Measurements from ENCODE around the gene POTEI.
"Not testable (repeated sequence)": the region's sequence is repeated elsewhere in the genome, so short reads cannot be mapped to it uniquely, and the experiment has no call there.

Gene POTEI

GRCh38 chr2:130454712-130455083, 54.4 kb downstream of the POTEI start:
- not testable (repeated sequence) for DNase-seq

- DNase-seq: not testable (repeated sequence)
Observed at GRCh38 chr2:130453955-130454711, 55.0 kb downstream of the POTEI start.

GRCh38 chr2:130452897-130453296, 56.2 kb downstream of the POTEI start:
- DNase-seq: not testable (repeated sequence)

- DNase-seq: not testable (repeated sequence)
Observed at GRCh38 chr2:130451823-130452222, 57.3 kb downstream of the POTEI start.

- DNase-seq: not testable (repeated sequence)
Observed at GRCh38 chr2:130451278-130451677, 57.9 kb downstream of the POTEI start.

GRCh38 chr2:130450366-130450765, 58.8 kb downstream of the POTEI start:
- not testable (repeated sequence) for DNase-seq

- not testable (repeated sequence) for DNase-seq
Observed at GRCh38 chr2:130427631-130428030, 81.5 kb downstream of the POTEI start.

GRCh38 chr2:130418845-130419244, 90.3 kb downstream of the POTEI start:
- DNase-seq: not testable (repeated sequence)

- DNase-seq: not testable (repeated sequence)
Observed at GRCh38 chr2:130416693-130417092, 92.4 kb downstream of the POTEI start.

Measured in NCI-H2107 (cell line).